GM12878 (cell line): ENCODE data around the gene ALG10B. TPM values are rescaled to one million over a fixed set of nuclear protein-coding genes. Genes with fewer than 3 reads are reported as not detected.
A peak's percentile ranks its signal among the peaks of the same experiment; 100 is the strongest.
"Not testable (repeated sequence)": the region's sequence is repeated elsewhere in the genome, so short reads cannot be mapped to it uniquely, and the experiment has no call there.

Experiments used
- ATAC-seq: fragments of 200-7000 bp; cut with Tn5 transposase; 3 replicates; pipeline ENCODE4 v1.9.1; 2020; ENCODE audit warnings: mild to moderate bottlenecking, moderate library complexity
- BruUV-seq: library from RNA; stranded (reverse); fragments of 400-500 nt; replicated peaks from 2 replicates; lab custom pipeline; 2021; lab: Mats Ljungman, UMichigan
- CTCF ChIA-PET: fragments of 300-600 bp; sonication (Branson Sonifier 250); formaldehyde crosslinking; extraction: SDS; loops from one replicate; lab custom pipeline; 2021; ENCODE audit warnings: inconsistent platforms; lab: Yijun Ruan, JAX
- POLR2A ChIA-PET: fragments of 350-600 bp; formaldehyde crosslinking; extraction: SDS; loops from one replicate; lab custom pipeline; 2021; ENCODE audit warnings: inconsistent platforms; lab: Charles Lee
- RAD21 ChIA-PET: fragments of 300-600 bp; sonication (Branson Sonifier 250); formaldehyde crosslinking; loops from one replicate; lab custom pipeline; 2023; ENCODE audit warnings: antibody characterized with exemption; ENCODE audit not compliant: unreplicated experiment; lab: Charles Lee
- SMC1A ChIA-PET: fragments of 300-600 bp; sonication (Branson Sonifier 250); formaldehyde crosslinking; loops from one replicate; lab custom pipeline; 2023; ENCODE audit not compliant: unreplicated experiment, uncharacterized antibody; lab: Charles Lee
- DNase-seq: peaks from one replicate; pipeline ENCODE4 v3.0.0-alpha.2; 2011; ENCODE audit warnings: low read depth, low spot score
- FAIRE-seq: peaks from 3 replicates; lab custom pipeline; 2011; peaks lifted over from hg19 to GRCh38; lab: Jason Lieb, UNC
- H2AFZ ChIP-seq: 2 replicates; pipeline ENCODE4 v1.6.0; 2011; ENCODE audit warnings: low read depth, low read length, control low read depth; ENCODE audit not compliant: control insufficient read depth
- H3K27ac ChIP-seq: 2 replicates; pipeline ENCODE4 v1.5.1; 2011; ENCODE audit warnings: control low read depth; ENCODE audit not compliant: control insufficient read depth, insufficient read depth
- H3K27me3 ChIP-seq, 2 experiments: replicated peaks in 1 of 2; 2 replicates each; pipeline versions ENCODE4 v1.6.0 to v1.6.1; 2011; ENCODE audit warnings: low read length in 1 of 2; ENCODE audit not compliant: control insufficient read depth in 2 of 2, insufficient read depth in 2 of 2
- H3K36me3 ChIP-seq, 2 experiments: 2 replicates each; pipeline ENCODE4 v1.5.1; 2011; ENCODE audit warnings: low read length in 1 of 2; ENCODE audit not compliant: control insufficient read depth in 2 of 2, insufficient read depth in 2 of 2
- H3K4me1 ChIP-seq: 2 replicates; pipeline ENCODE4 v1.6.1; 2011; ENCODE audit warnings: mild to moderate bottlenecking, low read length, moderate library complexity, mixed read lengths; ENCODE audit not compliant: control insufficient read depth, insufficient read depth
- H3K4me2 ChIP-seq: 2 replicates; pipeline ENCODE4 v1.6.0; 2011; ENCODE audit warnings: control low read depth; ENCODE audit not compliant: control insufficient read depth, insufficient read depth
- H3K4me3 ChIP-seq: fragments of 200-600 bp; sonication (generic); 2 replicates; pipeline ENCODE4 v1.5.1; 2016
- H3K79me2 ChIP-seq: 2 replicates; pipeline ENCODE4 v1.6.0; 2011; ENCODE audit warnings: low read length; ENCODE audit not compliant: control insufficient read depth, insufficient read depth
- H3K9ac ChIP-seq: 2 replicates; pipeline ENCODE4 v1.8.0; 2011; ENCODE audit warnings: low read length, control low read depth, mixed read lengths; ENCODE audit not compliant: control insufficient read depth, insufficient read depth
- H3K9me3 ChIP-seq: replicated peaks from 3 replicates; pipeline ENCODE4 v1.5.1; 2011; ENCODE audit warnings: mild to moderate bottlenecking, low read length; ENCODE audit not compliant: control insufficient read depth, insufficient read depth
- H4K20me1 ChIP-seq: 2 replicates; pipeline ENCODE4 v1.6.0; 2011; ENCODE audit not compliant: control insufficient read depth, insufficient read depth
- BCLAF1 ChIP-seq: fragments of 450-650 bp; IDR thresholded peaks from 2 replicates; pipeline ENCODE4 v1.6.1; 2017; ENCODE audit warnings: antibody characterized with exemption, mild to moderate bottlenecking, moderate library complexity
- WGBS: methylation state at CpG from one replicate; pipeline ENCODE4 v1.1.6; 2016; ENCODE audit warnings: low lambda C conversion rate; ENCODE audit not compliant: insufficient replicate concordance, insufficient coverage; ENCODE audit errors: missing lambda C conversion rate; 5-methylcytosine and 5-hydroxymethylcytosine counted together
- in situ Hi-C: fragments of 300-500 bp; cut with MboI; formaldehyde crosslinking; loops from 9 replicates; pipeline ENCODE4 v1.14.3; 2018; ENCODE audit warnings: mixed read lengths
- intact Hi-C: fragments of 100-400 bp; cut with micrococcal nuclease; formaldehyde crosslinking; loops from one replicate; pipeline ENCODE4 v1.14.2; 2022; ENCODE audit not compliant: unreplicated experiment
- polyA plus RNA-seq, 11 experiments: library from polyadenylated mRNA; depleted of rRNA in 4 of 11; unstranded in 6 of 11; stranded (reverse) in 5 of 11; fragments of >200 nt; fragmentation: Nextera tagmentation in 4 of 11; fragmentation: Illumina TruSeq in 1 of 11; extraction: Ambion mirVana in 4 of 11; extraction: Trizol in 1 of 11; gene quantifications; 1 replicate in 1 of 11; 2 replicates in 10 of 11; pipeline versions ENCODE4 v1.2.1 to v1.2.3, GENCODE V29; 2011 to 2016; ENCODE audit warnings: inconsistent platforms in 2 of 11, missing spikeins in 2 of 11, low read depth in 1 of 11
- total RNA-seq, 4 experiments: library from RNA; depleted of rRNA in 3 of 4; stranded (reverse); fragments of >200 nt in 3 of 4; fragmentation: Illumina TruSeq in 1 of 4; extraction: Trizol in 1 of 4; gene quantifications; 2 replicates each; pipeline versions ENCODE4 v1.2.1 to v1.2.3, GENCODE V29; 2013 to 2021

The ALG10B gene
- total and polyA plus RNA-seq, 10 of the 15 experiments (the other 5 are each of a cell fraction or from before 2014, with no cell fraction given) = 2.0 to 23.7 (median 8.8) TPM

GRCh38 chr12:38351175-38351508, 34.6 kb downstream of the ALG10B start:
- H3K27ac ChIP-seq = peak overlapping the region; percentile 77
- H3K27me3 ChIP-seq, H3K36me3 ChIP-seq, in situ Hi-C loops, DNase-seq, H4K20me1 ChIP-seq, H3K9me3 ChIP-seq, H3K79me2 ChIP-seq, H3K4me1 ChIP-seq, BruUV-seq, H3K9ac ChIP-seq, FAIRE-seq: not testable (repeated sequence)
- CTCF ChIA-PET = interaction anchor here (0.8 to 1.4 kb wide), 3 partner anchors 556 to 560 kb away, joined by 3 to 7 read pairs (median 3); no protein-coding TSS in a partner anchor
- RAD21 ChIA-PET = interaction anchor here (0.8 to 1.4 kb wide), 12 partner anchors 9 to 555 kb away, joined by 3 to 14 read pairs (median 4); partner anchors contain the start of gene CPNE8
- peak overlapping the region; percentile 2; the same call in 1 of the 2 replicates for H3K4me3 ChIP-seq
- SMC1A ChIA-PET = interaction anchor here (0.6 to 1.3 kb wide), 11 partner anchors 12 to 556 kb away, joined by 3 to 7 read pairs (median 3); partner anchors contain the start of gene CPNE8
- intact Hi-C loops = loop anchor here (2.0 to 10.0 kb wide), 2 partner anchors 304 to 424 kb away; no protein-coding TSS in a partner anchor
- H2AFZ ChIP-seq = peak overlapping the region; percentile 72
- peak; percentile 10 for ATAC-seq
- H3K4me2 ChIP-seq = peak overlapping the region; percentile 48; the same call in 1 of the 2 replicates
- POLR2A ChIA-PET = interaction anchor here (1.3 kb wide), 1 partner anchor 555 kb away, joined by 8 read pairs; the partner anchor contains the start of gene CPNE8
- WGBS = 0% methylated on average over 1 of the region's 1 CpG

- in situ Hi-C loops (no loop called here), intact Hi-C loops (no loop called here)
- Histone ChIP-seq H3K4me3 (no peak overlapping the region), H3K9me3 (no peaks in the 10 kb centered on the region), H3K27me3 (no peaks in the 10 kb centered on the region), H3K27ac (no peak overlapping the region), H3K36me3 (no peaks in the 10 kb centered on the region), H2AFZ (no peak overlapping the region), H3K9ac (no peak overlapping the region), H3K4me2 (no peak overlapping the region), H4K20me1 (no peaks in the 10 kb centered on the region), H3K4me1 (no peaks in the 10 kb centered on the region), H3K79me2 (no peaks in the 10 kb centered on the region)
- TF ChIP-seq BCLAF1 = no peak
- no TSS peak for BruUV-seq
- ChIA-PET SMC1A (interaction anchor here (1.4 kb wide), 1 partner anchor 17 kb away, joined by 3 read pairs; no protein-coding TSS in a partner anchor), RAD21 (interaction anchor here (0.6 kb wide), 1 partner anchor 41 kb away, joined by 3 read pairs; no protein-coding TSS in a partner anchor), POLR2A (no interaction called here), CTCF (interaction anchor here (1.0 kb wide), 1 partner anchor 40 kb away, joined by 3 read pairs; no protein-coding TSS in a partner anchor)
- WGBS = 50% methylated on average over 4 of the region's 4 CpGs
- no peak for FAIRE-seq
- no peak for DNase-seq
- ATAC-seq = no peak
These were observed 50.9 kb downstream of the ALG10B start for GRCh38 chr12:38367506-38367905.
